ENCODE measurements around the gene CPS1. TPM values are rescaled to one million over a fixed set of nuclear protein-coding genes. Genes with fewer than 3 reads are reported as not detected.

CPS1 gene
- total and polyA plus RNA-seq, 2 of the 8 experiments (the other 6 are each of a cell fraction or from before 2014, with no cell fraction given), result 7.9 to 15.7 TPM

- TF ChIP-seq RBBP5 (IDR thresholded peaks at IDR 0.05; ENCODE audit: borderline replicate concordance, low read depth, low read length) (no peak), POLR2A (IDR thresholded peaks at IDR 0.05; ENCODE audit: control extremely low read depth in 1 of 2, low read depth in 2 of 2, low read length in 2 of 2) (no peak), RAD21 (IDR thresholded peaks at IDR 0.05 in 1 of 2, conservative IDR thresholded peaks at IDR 0.05 in 1 of 2; ENCODE audit: low read depth in 2 of 2, low read length in 2 of 2) (no peak), NANOG (IDR thresholded peaks at IDR 0.05; ENCODE audit: insufficient read depth, low read depth, low read length, poor library complexity, severe bottlenecking) (no peak), SIRT6 (IDR thresholded peaks at IDR 0.05; ENCODE audit: low read length) (no peak), YY1 (IDR thresholded peaks at IDR 0.05; ENCODE audit: low read depth, low read length) (no peak), CBX5 (IDR thresholded peaks at IDR 0.05; ENCODE audit: low read depth, low read length) (no peak), RXRA (IDR thresholded peaks at IDR 0.05; ENCODE audit: insufficient read depth, low read depth, low read length) (no peak)
Measured at GRCh38 chr2:210536973-210537650, 19.3 kb upstream of the CPS1 start (continued).
